Hematopoietic multipotent progenitor cell treated with erythropoietin and hydrocortisone succinate and interleukin-3 and kit ligand, for 8 days (in vitro differentiated cells): ENCODE data around the gene EHF.
"Not testable (repeated sequence)": the region's sequence is repeated elsewhere in the genome, so short reads cannot be mapped to it uniquely, and the experiment has no call there.

Experiments used
- DNase-seq: peaks from one replicate; pipeline ENCODE4 v3.0.0-alpha.2; 2015

The EHF gene

GRCh38 chr11:34674038-34674437, 53.1 kb downstream of the EHF start:
- DNase-seq, result no peak

DNA sequence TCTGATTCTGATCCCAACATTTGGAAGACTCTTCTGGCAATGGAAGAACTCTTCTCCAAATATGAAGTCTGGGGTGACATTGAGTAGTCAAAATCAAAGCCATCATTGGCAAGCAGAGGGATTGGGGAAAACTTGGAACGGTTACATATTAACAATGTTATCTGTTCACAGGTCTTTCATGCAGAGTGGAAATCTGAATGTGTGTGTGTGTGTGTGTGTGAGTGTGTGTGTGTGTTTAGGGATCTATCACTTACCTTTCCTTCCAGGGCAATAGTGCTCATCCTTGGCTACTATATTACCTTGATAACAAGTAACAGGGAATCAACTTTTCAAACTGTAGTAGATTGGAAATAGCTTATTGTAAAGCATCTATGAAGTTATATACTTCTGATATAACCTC, 55.3 kb downstream of the EHF start:
- DNase-seq, result no peak

GRCh38 chr11:34679681-34680080, 58.8 kb downstream of the EHF start:
- no peak for DNase-seq

GRCh38 chr11:34680206-34680605, 59.3 kb downstream of the EHF start:
- DNase-seq, result no peak

- DNase-seq, result no peak
Measured at GRCh38 chr11:34680918-34681586, 60.2 kb downstream of the EHF start.

DNA sequence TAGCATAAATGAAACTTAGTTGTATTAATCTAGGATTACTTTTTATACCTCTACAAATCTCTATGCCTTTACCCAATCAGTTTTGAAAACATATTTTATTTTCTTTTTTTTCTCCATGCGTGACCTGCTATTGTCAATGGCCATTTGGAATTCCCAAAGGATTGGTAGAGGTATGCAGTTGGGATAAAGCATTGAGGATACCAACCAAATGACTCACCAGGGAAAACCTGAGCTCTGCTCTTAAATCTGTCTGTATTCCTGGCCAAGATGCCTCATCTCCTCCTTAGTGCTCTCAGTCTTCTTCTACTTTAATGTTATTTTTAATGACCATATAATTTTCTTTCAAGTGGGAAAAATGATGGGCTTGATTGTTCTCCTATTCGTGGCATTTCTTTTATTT, 61.9 kb downstream of the EHF start:
- DNase-seq, result no peak

DNA sequence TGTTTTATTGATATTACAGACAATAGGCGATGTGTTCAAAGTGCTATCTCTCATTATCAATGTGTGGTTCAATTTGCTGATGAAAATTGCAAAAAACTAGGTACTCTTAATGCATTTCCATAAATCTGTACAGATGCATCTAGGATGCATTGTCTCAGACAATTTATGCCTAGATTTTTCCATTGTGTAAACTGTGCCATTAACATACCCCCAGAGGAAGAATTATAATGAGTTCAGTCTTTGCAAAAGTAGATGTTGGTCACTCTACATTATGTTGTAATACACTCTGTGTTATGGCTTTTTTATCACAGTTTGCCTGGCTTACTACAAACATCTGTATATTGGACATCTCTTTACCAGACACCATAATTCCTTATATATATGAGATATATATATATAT, 62.5 kb downstream of the EHF start:
- DNase-seq, result no peak

DNA sequence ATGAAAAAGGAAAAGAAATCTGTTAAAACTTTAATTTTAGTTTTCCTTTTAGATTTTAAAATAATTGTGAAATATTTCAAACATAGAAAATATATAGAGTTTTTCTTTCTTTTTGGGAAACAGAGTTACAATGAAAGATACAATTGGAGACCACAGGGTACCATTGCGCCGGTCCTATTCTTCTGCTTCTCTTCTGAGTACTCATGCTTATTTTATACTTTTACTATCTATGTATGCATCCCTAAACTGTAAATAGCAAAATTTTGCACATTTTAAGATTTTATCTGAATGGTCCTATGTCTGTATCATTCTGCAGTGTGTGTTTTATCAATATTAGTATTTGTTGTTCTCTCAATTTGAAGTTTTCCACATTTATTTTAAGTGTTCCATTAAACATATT, 65.0 kb downstream of the EHF start:
- DNase-seq, result no peak

DNA sequence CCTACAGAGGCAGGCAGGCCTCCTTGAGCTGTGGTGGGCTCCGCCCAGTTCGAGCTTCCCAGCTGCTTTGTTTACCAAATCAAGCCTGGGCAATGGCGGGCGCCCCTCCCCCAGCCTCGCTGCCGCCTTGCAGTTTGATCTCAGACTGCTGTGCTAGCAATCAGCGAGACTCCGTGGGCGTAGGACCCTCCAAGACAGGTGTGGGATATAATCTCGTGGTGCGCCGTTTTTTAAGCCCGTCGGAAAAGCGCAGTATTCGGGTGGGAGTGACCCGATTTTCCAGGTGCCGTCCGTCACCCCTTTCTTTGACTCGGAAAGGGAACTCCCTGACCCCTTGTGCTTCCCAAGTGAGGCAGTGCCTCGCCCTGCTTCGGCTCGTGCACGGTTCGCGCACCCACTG, 71.4 kb downstream of the EHF start:
- not testable (repeated sequence) for DNase-seq

DNA sequence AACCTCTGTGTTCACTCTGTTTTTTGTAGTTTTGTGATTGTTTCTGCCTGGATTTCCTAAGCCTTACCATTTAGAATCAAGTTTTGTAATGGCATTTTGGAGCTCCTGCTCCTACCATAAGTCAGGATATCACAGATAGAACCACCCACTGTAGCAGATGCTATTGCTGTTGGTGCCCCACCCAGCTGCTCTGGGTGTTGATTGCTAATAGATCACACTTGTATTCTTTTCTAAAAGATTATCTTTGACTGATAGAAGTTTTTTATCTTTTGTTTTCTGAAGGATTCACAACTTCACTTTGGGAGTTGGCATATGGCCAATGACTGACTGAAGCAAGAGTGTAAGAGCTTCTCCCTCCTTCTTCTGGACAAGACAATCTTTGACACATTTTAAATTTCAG, 76.0 kb downstream of the EHF start:
- DNase-seq, result no peak

DNA sequence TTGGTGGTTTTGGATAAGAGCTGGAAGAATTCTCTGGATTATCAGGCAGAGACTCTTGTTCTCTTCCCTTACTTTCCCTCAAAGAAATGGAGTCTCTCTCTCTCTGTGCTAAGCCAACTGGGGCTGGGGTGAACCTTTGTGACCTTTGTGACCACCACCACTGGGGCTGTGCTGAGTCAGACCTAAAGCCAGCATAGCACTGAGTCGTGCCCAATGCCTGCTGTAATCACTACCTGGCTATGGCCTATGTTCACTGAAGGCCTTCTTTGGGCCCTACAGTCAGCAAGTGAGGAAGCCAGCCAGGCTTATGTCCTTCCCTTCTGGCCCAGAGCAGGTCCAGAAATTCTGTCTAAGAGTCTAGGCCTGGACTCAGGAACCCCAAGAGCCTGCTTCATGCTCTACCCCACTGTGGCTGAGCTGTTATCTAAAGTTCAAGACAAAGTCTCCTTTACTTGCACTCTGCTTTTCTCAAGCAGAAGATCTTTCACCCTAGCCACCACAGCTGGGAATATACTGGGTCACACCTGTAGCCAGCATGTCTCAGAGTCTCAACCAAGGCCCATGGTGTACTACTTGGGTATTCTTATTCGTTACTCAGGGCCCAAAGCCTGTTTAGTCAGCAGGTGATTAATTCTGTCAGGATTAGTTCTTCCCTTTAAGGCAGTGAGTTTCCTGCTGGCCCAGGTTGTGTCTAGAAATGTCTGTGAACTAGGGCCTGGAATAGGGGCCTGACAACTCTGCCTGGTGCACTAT, 86.0 kb downstream of the EHF start:
- DNase-seq, result no peak

DNA sequence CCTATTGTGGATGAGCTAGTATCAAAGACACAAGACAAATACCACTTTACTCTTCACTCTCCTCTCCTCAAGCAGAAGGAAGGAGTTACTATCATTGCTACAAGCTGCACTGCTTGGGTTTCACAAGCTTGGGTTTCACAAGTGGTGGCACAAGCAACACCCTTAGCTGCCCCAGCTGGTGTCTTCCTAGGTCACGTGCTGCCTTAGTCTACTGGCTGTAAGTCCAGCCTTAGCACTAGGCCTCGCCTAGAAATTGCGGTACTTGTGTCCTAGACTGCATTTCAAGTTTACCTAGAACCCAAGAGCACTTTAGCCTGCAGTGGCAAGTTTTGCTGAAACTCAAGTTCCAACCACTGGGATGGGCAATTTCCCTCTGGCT, 86.6 kb downstream of the EHF start:
- DNase-seq, result no peak
